IMR-90 (cell line): ENCODE data around the gene CRYGA.

Experiments used
- CTCF ChIP-seq: conservative IDR thresholded peaks from 2 replicates; pipeline ENCODE4 v1.5.1; 2012; ENCODE audit warnings: mild to moderate bottlenecking, low read depth, low read length, improper control_type of control experiment
- TF ChIP-seq, protein P1 (sequence below): fragments of 150-350 bp; IDR thresholded peaks from 2 replicates; pipeline ENCODE4 v1.6.1; 2017; ENCODE audit warnings: mild to moderate bottlenecking, antibody characterized with exemption, low read length, low read depth

DNA sequence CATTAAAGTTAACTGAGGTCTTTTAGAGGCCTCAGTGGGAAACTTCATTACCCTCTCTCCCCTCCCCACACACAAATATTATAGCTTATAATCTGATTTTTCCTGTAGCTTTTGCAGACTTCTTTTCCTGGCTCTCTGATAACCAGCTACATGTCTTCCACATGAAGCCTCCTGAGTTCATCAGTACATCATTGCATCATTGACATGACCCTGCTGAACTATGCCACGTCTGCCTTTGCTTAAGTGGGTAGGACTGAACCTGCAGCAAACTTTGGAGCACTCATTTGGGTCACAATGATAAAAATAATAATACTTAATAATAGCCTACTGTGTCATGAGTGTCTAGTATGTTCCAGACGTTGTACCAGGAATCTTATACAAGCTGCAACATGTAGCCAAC is 7.0 kb downstream of the CRYGA start:
- TF ChIP-seq CTCF: no peak
- TF ChIP-seq, protein P1, sequence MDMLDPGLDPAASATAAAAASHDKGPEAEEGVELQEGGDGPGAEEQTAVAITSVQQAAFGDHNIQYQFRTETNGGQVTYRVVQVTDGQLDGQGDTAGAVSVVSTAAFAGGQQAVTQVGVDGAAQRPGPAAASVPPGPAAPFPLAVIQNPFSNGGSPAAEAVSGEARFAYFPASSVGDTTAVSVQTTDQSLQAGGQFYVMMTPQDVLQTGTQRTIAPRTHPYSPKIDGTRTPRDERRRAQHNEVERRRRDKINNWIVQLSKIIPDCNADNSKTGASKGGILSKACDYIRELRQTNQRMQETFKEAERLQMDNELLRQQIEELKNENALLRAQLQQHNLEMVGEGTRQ: no peak
